ENCODE measurements around the gene TOMM34.

GRCh38 chr20:44956410-44956809, 3.8 kb downstream of the TOMM34 start:
- TF ChIP-seq GATA2 (IDR thresholded peaks at IDR 0.05; ENCODE audit: low read depth, low read length) = no peak
- no peak for TF ChIP-seq GATA3 (IDR thresholded peaks at IDR 0.05; ENCODE audit: low read depth, low read length)
